H1 (cell line): Measurements from ENCODE around the gene TFF3. TPM values are rescaled to one million over a fixed set of nuclear protein-coding genes. Genes with fewer than 3 reads are reported as not detected.

Source experiments
- CTCF ChIA-PET: fragments of 300-600 bp; sonication (Branson Sonifier 250); formaldehyde crosslinking; loops from one replicate; lab custom pipeline; 2021; ENCODE audit not compliant: partially characterized antibody; lab: Charles Lee
- POLR2A ChIA-PET: fragments of 300-600 bp; sonication (Branson Sonifier 250); formaldehyde crosslinking; loops from one replicate; lab custom pipeline; 2021; ENCODE audit warnings: inconsistent platforms; ENCODE audit not compliant: partially characterized antibody; lab: Charles Lee
- DNase-seq, 2 experiments: peaks; one replicate each; pipeline versions ENCODE4 v3.0.0 to v3.0.0-alpha.2; 2010 to 2022; ENCODE audit warnings: low spot score in 2 of 2, low read depth in 1 of 2, mixed read lengths in 1 of 2
- FAIRE-seq: peaks from 2 replicates; lab custom pipeline; 2011; peaks lifted over from hg19 to GRCh38; lab: Jason Lieb, UNC
- H2AFZ ChIP-seq: 2 replicates; pipeline ENCODE4 v1.8.1; 2012; ENCODE audit warnings: low read length, inconsistent platforms
- H2AK5ac ChIP-seq: 2 replicates; pipeline ENCODE4 v1.6.1; 2013; ENCODE audit warnings: low read depth, low read length
- H2BK120ac ChIP-seq: replicated peaks from 2 replicates; pipeline ENCODE3; 2013; ENCODE audit warnings: low read depth, low read length, inconsistent platforms
- H2BK12ac ChIP-seq: 2 replicates; pipeline ENCODE4 v1.6.1; 2013; ENCODE audit warnings: low read depth, low read length
- H2BK15ac ChIP-seq: 2 replicates; pipeline ENCODE4 v1.6.1; 2013; ENCODE audit warnings: low read length
- H2BK20ac ChIP-seq: 2 replicates; pipeline ENCODE4 v1.6.1; 2013; ENCODE audit warnings: low read length
- H2BK5ac ChIP-seq: 2 replicates; pipeline ENCODE4 v1.6.1; 2013; ENCODE audit warnings: low read depth, low read length
- H3K14ac ChIP-seq: 2 replicates; pipeline ENCODE4 v1.6.1; 2013; ENCODE audit warnings: inconsistent platforms; ENCODE audit not compliant: insufficient read length
- H3K18ac ChIP-seq: 2 replicates; pipeline ENCODE4 v1.6.1; 2013; ENCODE audit warnings: low read length; ENCODE audit errors: extremely low read depth
- H3K23ac ChIP-seq: 2 replicates; pipeline ENCODE4 v1.6.1; 2013; ENCODE audit warnings: inconsistent platforms; ENCODE audit not compliant: insufficient read length
- H3K23me2 ChIP-seq: 2 replicates; pipeline ENCODE4 v1.6.1; 2013; ENCODE audit warnings: low read depth, low read length
- H3K27ac ChIP-seq: 2 replicates; pipeline ENCODE4 v1.6.1; 2011; ENCODE audit warnings: low read depth, low read length, inconsistent platforms
- H3K27me3 ChIP-seq, 4 experiments: replicated peaks in 1 of 4; 1 replicate in 1 of 4; 2 replicates in 3 of 4; pipeline versions ENCODE4 v1.6.1 to v1.8.1; 2011 to 2013; ENCODE audit warnings: low read length in 3 of 4, mild to moderate bottlenecking in 3 of 4, inconsistent platforms in 2 of 4, mixed read lengths in 2 of 4, moderate library complexity in 1 of 4; ENCODE audit not compliant: control insufficient read depth in 3 of 4, insufficient read depth in 3 of 4; ENCODE audit errors: extremely low read depth in 1 of 4
- H3K36me3 ChIP-seq, 4 experiments: 2 replicates each; pipeline versions ENCODE4 v1.6.1 to v1.8.1; 2011 to 2013; ENCODE audit warnings: mild to moderate bottlenecking in 4 of 4, low read length in 3 of 4, moderate library complexity in 2 of 4, control low read depth in 1 of 4, inconsistent platforms in 1 of 4; ENCODE audit not compliant: insufficient read depth in 4 of 4, control insufficient read depth in 2 of 4
- H3K4ac ChIP-seq: replicated peaks from 2 replicates; pipeline ENCODE3; 2013; ENCODE audit warnings: low read length, low read depth, mixed read lengths, inconsistent platforms; ENCODE audit not compliant: insufficient read length
- H3K4me1 ChIP-seq, 4 experiments: replicated peaks in 1 of 4; 1 replicate in 1 of 4; 2 replicates in 3 of 4; pipeline versions ENCODE4 v1.6.1 to v1.8.1; 2011 to 2013; ENCODE audit warnings: low read length in 3 of 4, inconsistent platforms in 2 of 4, mixed read lengths in 1 of 4; ENCODE audit not compliant: insufficient read depth in 4 of 4, control insufficient read depth in 3 of 4
- H3K4me2 ChIP-seq, 2 experiments: 2 replicates each; pipeline versions ENCODE4 v1.6.1 to v1.8.1; 2011 to 2013; ENCODE audit warnings: low read depth in 2 of 2, low read length in 2 of 2, control low read depth in 1 of 2, inconsistent platforms in 1 of 2, mild to moderate bottlenecking in 1 of 2; ENCODE audit not compliant: insufficient read depth in 1 of 2
- H3K4me3 ChIP-seq, 4 experiments: fragments of 200-600, 300-600 bp in 1 of 4; sonication (generic), shearing (Covaris generic), sonication (Bioruptor Twin) in 1 of 4; 2 replicates each; pipeline versions ENCODE4 v1.5.1 to v1.8.1; 2011 to 2016; ENCODE audit warnings: low read length in 4 of 4, low read depth in 3 of 4, control low read depth in 2 of 4, inconsistent platforms in 2 of 4, mild to moderate bottlenecking in 2 of 4, mixed read lengths in 1 of 4, moderate library complexity in 1 of 4; ENCODE audit not compliant: insufficient read depth in 2 of 4; ENCODE audit errors: extremely low read depth in 1 of 4
- H3K56ac ChIP-seq: replicated peaks from 2 replicates; pipeline ENCODE3; 2013; ENCODE audit warnings: low read depth, mild to moderate bottlenecking, mixed read lengths, low read length, inconsistent platforms; ENCODE audit not compliant: insufficient read length
- H3K79me1 ChIP-seq: 2 replicates; pipeline ENCODE4 v1.6.1; 2013; ENCODE audit warnings: low read depth, low read length, control low read depth
- H3K79me2 ChIP-seq, 2 experiments: 2 replicates each; pipeline versions ENCODE4 v1.6.1 to v1.8.1; 2012 to 2013; ENCODE audit warnings: low read length in 2 of 2, mild to moderate bottlenecking in 2 of 2, inconsistent platforms in 1 of 2; ENCODE audit not compliant: insufficient read depth in 2 of 2, control insufficient read depth in 1 of 2
- H3K9ac ChIP-seq, 4 experiments: replicated peaks in 1 of 4; 1 replicate in 1 of 4; 2 replicates in 3 of 4; pipeline versions ENCODE4 v1.6.1 to v1.8.1; 2011 to 2013; ENCODE audit warnings: low read depth in 3 of 4, low read length in 3 of 4, control low read depth in 2 of 4, mild to moderate bottlenecking in 2 of 4, moderate library complexity in 2 of 4, inconsistent platforms in 1 of 4; ENCODE audit errors: extremely low read depth in 1 of 4
- H3K9me3 ChIP-seq, 2 experiments: 2 replicates each; pipeline versions ENCODE4 v1.6.1 to v1.8.1; 2012 to 2013; ENCODE audit warnings: mild to moderate bottlenecking in 2 of 2, moderate library complexity in 2 of 2, control low read depth in 1 of 2, inconsistent platforms in 1 of 2, low read depth in 1 of 2, low read length in 1 of 2, mixed read lengths in 1 of 2; ENCODE audit not compliant: insufficient read depth in 2 of 2
- H4K20me1 ChIP-seq, 2 experiments: replicated peaks in 1 of 2; 2 replicates each; pipeline versions ENCODE3 to v1.8.1; 2011 to 2013; ENCODE audit warnings: inconsistent platforms in 2 of 2, low read length in 2 of 2, mild to moderate bottlenecking in 1 of 2; ENCODE audit not compliant: insufficient read depth in 2 of 2, control insufficient read depth in 1 of 2
- H4K5ac ChIP-seq: 2 replicates; pipeline ENCODE4 v1.6.1; 2013; ENCODE audit warnings: low read length, low read depth, mixed read lengths, inconsistent platforms; ENCODE audit not compliant: insufficient read length
- H4K8ac ChIP-seq: 2 replicates; pipeline ENCODE4 v1.8.0; 2013; ENCODE audit warnings: mild to moderate bottlenecking, moderate library complexity, low read length, inconsistent platforms; ENCODE audit not compliant: insufficient read depth; ENCODE audit errors: extremely low read depth
- H4K91ac ChIP-seq: replicated peaks from 2 replicates; pipeline ENCODE3; 2013; ENCODE audit warnings: low read length, mixed read lengths, inconsistent platforms; ENCODE audit not compliant: insufficient read length
- BCL11A ChIP-seq, 2 experiments: IDR thresholded peaks; one replicate each; pipeline ENCODE4 v1.6.1; 2011; ENCODE audit warnings: low read depth in 2 of 2, low read length in 2 of 2, mild to moderate bottlenecking in 2 of 2
- CEBPB ChIP-seq: IDR thresholded peaks from 2 replicates; pipeline ENCODE4 v1.6.1; 2012; ENCODE audit warnings: low read depth, low read length
- CTBP2 ChIP-seq: IDR thresholded peaks from 2 replicates; pipeline ENCODE4 v1.7.0; 2011; ENCODE audit warnings: borderline replicate concordance, mild to moderate bottlenecking, moderate library complexity, mixed read lengths, low read length; ENCODE audit not compliant: insufficient read depth, insufficient read length
- EP300 ChIP-seq, 2 experiments: IDR thresholded peaks; 1 replicate in 1 of 2; 2 replicates in 1 of 2; pipeline ENCODE4 v1.6.1; 2011 to 2012; ENCODE audit warnings: low read depth in 2 of 2, low read length in 2 of 2, mild to moderate bottlenecking in 2 of 2, borderline replicate concordance in 1 of 2, inconsistent platforms in 1 of 2, moderate library complexity in 1 of 2
- JUND ChIP-seq: IDR thresholded peaks from 2 replicates; pipeline ENCODE4 v1.6.1; 2011; ENCODE audit warnings: mild to moderate bottlenecking, improper control_type of control experiment, low read length
- KDM5A ChIP-seq: fragments of 200-600 bp; IDR thresholded peaks from 2 replicates; pipeline ENCODE4 v1.7.1; 2012; ENCODE audit warnings: mild to moderate bottlenecking, low read length, inconsistent platforms, mixed read lengths
- NRF1 ChIP-seq: IDR thresholded peaks from 2 replicates; pipeline ENCODE4 v1.6.1; 2011; ENCODE audit warnings: mild to moderate bottlenecking, low read depth, low read length, improper control_type of control experiment
- POU5F1 ChIP-seq: IDR thresholded peaks from 2 replicates; pipeline ENCODE4 v1.6.1; 2011; ENCODE audit warnings: low read depth, mild to moderate bottlenecking, low read length, moderate library complexity
- RAD21 ChIP-seq, 2 experiments: IDR thresholded peaks in 1 of 2; conservative IDR thresholded peaks in 1 of 2; 2 replicates each; pipeline ENCODE4 v1.6.1; 2011; ENCODE audit warnings: low read depth in 2 of 2, low read length in 2 of 2, improper control_type of control experiment in 1 of 2, inconsistent platforms in 1 of 2, mild to moderate bottlenecking in 1 of 2, moderate library complexity in 1 of 2
- RFX5 ChIP-seq: IDR thresholded peaks from 2 replicates; pipeline ENCODE4 v1.6.1; 2011; ENCODE audit warnings: low read depth, low read length, improper control_type of control experiment, borderline replicate concordance
- RXRA ChIP-seq: IDR thresholded peaks from 2 replicates; pipeline ENCODE4 v1.6.1; 2011; ENCODE audit warnings: low read depth, mild to moderate bottlenecking, low read length, moderate library complexity; ENCODE audit not compliant: insufficient read depth
- TBP ChIP-seq: IDR thresholded peaks from 2 replicates; pipeline ENCODE4 v1.6.1; 2011; ENCODE audit warnings: low read depth, low read length, improper control_type of control experiment
- USF2 ChIP-seq: IDR thresholded peaks from 2 replicates; pipeline ENCODE4 v1.6.1; 2011; ENCODE audit warnings: low read length, improper control_type of control experiment
- WGBS, 2 experiments: shearing (Covaris generic) in 1 of 2; methylation state at CpG; one replicate each; pipeline versions ENCODE4 v1.1.6 to v1.1.7; 2013 to 2015; ENCODE audit warnings: low lambda C conversion rate in 2 of 2, mixed read lengths in 2 of 2, inconsistent platforms in 1 of 2, low coverage in 1 of 2, missing lambda C conversion rate in 1 of 2; ENCODE audit not compliant: insufficient replicate concordance in 2 of 2, insufficient coverage in 1 of 2, insufficient read length in 1 of 2; ENCODE audit errors: extremely low coverage in 1 of 2, missing lambda C conversion rate in 1 of 2; 5-methylcytosine and 5-hydroxymethylcytosine counted together
- polyA plus RNA-seq, 7 experiments: library from polyadenylated mRNA; depleted of rRNA in 3 of 7; stranded (reverse) in 5 of 7; unstranded in 2 of 7; fragments of >200 nt in 5 of 7; fragments of 200-250 nt in 2 of 7; gene quantifications; 1 replicate in 5 of 7; 2 replicates in 1 of 7; 4 replicates in 1 of 7; pipeline versions ENCODE4 v1.2.1 to v1.2.3, GENCODE V29; 2011 to 2013; ENCODE audit warnings: missing spikeins in 2 of 7, mixed read lengths in 2 of 7
- total RNA-seq: library from RNA; stranded (reverse); fragmentation: NEBNext Ultra II Directional; extraction: Animal tissue kit (Norgen Biotek cat#: 25700); gene quantifications from 2 replicates; pipeline ENCODE4 v1.2.1, GENCODE V29; 2021

The TFF3 gene
- total and polyA plus RNA-seq, 2 of the 8 experiments (the other 6 are each of a cell fraction or from before 2014, with no cell fraction given) = 1.7 to 6.7 TPM

GRCh38 chr21:42311160-42311559 is 4.0 kb downstream of the TFF3 start:
- H3K18ac ChIP-seq = no peak overlapping the region
- no peak overlapping the region for H2BK5ac ChIP-seq
- no peak overlapping the region for H3K4me3 ChIP-seq
- no peak for FAIRE-seq
- no peak overlapping the region for H3K9ac ChIP-seq
- POLR2A ChIA-PET = interaction anchor here (1.6 kb wide), 1 partner anchor 27 kb away, joined by 4 read pairs; no protein-coding TSS in a partner anchor
- no peak overlapping the region for H2AFZ ChIP-seq
- no peak overlapping the region for H2BK20ac ChIP-seq
- H3K23me2 ChIP-seq = no peaks in the 10 kb centered on the region; the same call in 1 of the 2 replicates
- no peak overlapping the region for H3K56ac ChIP-seq
- no peaks in the 10 kb centered on the region for H3K36me3 ChIP-seq
- no peak overlapping the region for H2BK120ac ChIP-seq
- H3K27me3 ChIP-seq = peaks cover 0 to 7% (median 3%) of the 10 kb centered on the region in 4 experiments; a peak in 2 of 7 replicates
- CTCF ChIA-PET = interaction anchor here (0.5 to 14.3 kb wide), 29 partner anchors 7 to 400 kb away, joined by 3 to 137 read pairs (median 4); no protein-coding TSS in a partner anchor
- no peaks in the 10 kb centered on the region for H3K79me1 ChIP-seq
- H2AK5ac ChIP-seq = no peak overlapping the region
- H3K14ac ChIP-seq = no peak overlapping the region
- H3K9me3 ChIP-seq = no peaks in the 10 kb centered on the region
- 86% methylated on average over 14 of the region's 14 CpGs; no CpG with 5 or more reads in 1 of the 2 experiments for WGBS, 2 experiments
- H3K4me2 ChIP-seq = no peak overlapping the region
- no peak overlapping the region for H4K8ac ChIP-seq
- peaks cover 4 to 18% (median 9%) of the 10 kb centered on the region in 4 experiments for H3K4me1 ChIP-seq
- H4K5ac ChIP-seq = no peak overlapping the region
- no peak overlapping the region for H3K27ac ChIP-seq
- H2BK12ac ChIP-seq = no peak overlapping the region
- H4K91ac ChIP-seq = no peak overlapping the region
- no peak overlapping the region for H3K23ac ChIP-seq
- no peaks in the 10 kb centered on the region for H3K79me2 ChIP-seq
- DNase-seq = no peak
- H4K20me1 ChIP-seq = no peaks in the 10 kb centered on the region
- no peak overlapping the region for H3K4ac ChIP-seq
- no peak overlapping the region for H2BK15ac ChIP-seq
- TF ChIP-seq USF2 (no peak), POU5F1 (no peak), RFX5 (no peak), EP300 (IDR thresholded peaks at IDR 0.05; ENCODE audit: borderline replicate concordance in 1 of 2, low read depth in 2 of 2, low read length in 2 of 2) (no peak), TBP (no peak), JUND (no peak), NRF1 (no peak), CEBPB (no peak), KDM5A (no peak), RXRA (no peak), CTBP2 (no peak), RAD21 (IDR thresholded peaks at IDR 0.05 in 1 of 2, conservative IDR thresholded peaks at IDR 0.05 in 1 of 2; ENCODE audit: low read depth in 2 of 2, low read length in 2 of 2) (no peak), BCL11A (IDR thresholded peaks at IDR 0.05; ENCODE audit: low read depth in 2 of 2, low read length in 2 of 2) (no peak)
